ENCODE measurements around the gene NFATC2IP. TPM values are rescaled to one million over a fixed set of nuclear protein-coding genes. Genes with fewer than 3 reads are reported as not detected.
"Not testable (repeated sequence)": the region's sequence is repeated elsewhere in the genome, so short reads cannot be mapped to it uniquely, and the experiment has no call there.

The NFATC2IP gene
- total RNA-seq, 1 experiment from 2014 or later: 91.0 TPM

DNA sequence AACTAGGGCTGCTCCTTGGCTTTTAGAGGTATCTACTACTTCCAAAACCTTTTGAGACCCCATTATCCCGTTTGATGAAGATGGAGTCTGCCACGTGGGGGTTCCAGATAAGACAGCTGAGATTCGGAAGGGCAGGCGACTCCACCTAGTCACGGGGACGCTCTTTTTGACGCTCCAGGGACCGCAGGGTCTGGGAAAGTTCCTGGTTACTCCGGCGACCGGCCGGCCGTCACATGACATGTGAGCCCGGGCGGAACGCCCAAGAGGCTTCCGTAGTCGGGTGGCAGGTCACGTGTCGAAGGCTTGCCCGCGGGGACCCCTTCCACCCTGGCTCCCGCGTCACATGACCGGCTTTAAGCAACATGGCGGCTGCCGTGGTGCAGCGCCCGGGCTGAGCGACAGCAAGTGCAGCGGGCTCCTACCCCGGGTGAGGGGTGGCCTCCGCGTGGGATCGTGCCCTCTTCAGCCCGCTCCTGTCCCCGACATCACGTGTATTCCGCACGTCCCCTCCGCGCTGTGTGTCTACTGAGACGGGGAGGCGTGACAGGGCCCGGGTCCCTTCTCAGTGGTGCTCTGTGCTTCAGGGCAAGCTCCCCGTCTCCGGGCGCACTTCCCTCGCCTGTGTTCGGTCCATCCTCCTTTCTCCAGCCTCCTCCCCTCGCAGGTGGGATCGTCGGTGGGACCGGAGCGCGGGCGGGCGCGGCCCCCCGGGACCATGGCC lies 23.9 kb downstream of the NFATC2IP start, which contains the start of gene SPNS1:
SPNS1 (plus strand) TSS at position 342 of the 721 bp plus-strand sequence; CDS start at position 716, 374 bp downstream.
- no peaks in the 10 kb centered on the region for H3K9me3 Mint-ChIP-seq (ENCODE audit: low read depth, unreplicated experiment)
- CTCF ChIA-PET: interaction anchor here (0.8 kb wide), 1 partner anchor 845 kb away, joined by 8 read pairs; no protein-coding TSS in a partner anchor
- intact Hi-C loops (cut with micrococcal nuclease; ENCODE audit: unreplicated experiment): no loop called here
- TF ChIP-seq, protein P1, sequence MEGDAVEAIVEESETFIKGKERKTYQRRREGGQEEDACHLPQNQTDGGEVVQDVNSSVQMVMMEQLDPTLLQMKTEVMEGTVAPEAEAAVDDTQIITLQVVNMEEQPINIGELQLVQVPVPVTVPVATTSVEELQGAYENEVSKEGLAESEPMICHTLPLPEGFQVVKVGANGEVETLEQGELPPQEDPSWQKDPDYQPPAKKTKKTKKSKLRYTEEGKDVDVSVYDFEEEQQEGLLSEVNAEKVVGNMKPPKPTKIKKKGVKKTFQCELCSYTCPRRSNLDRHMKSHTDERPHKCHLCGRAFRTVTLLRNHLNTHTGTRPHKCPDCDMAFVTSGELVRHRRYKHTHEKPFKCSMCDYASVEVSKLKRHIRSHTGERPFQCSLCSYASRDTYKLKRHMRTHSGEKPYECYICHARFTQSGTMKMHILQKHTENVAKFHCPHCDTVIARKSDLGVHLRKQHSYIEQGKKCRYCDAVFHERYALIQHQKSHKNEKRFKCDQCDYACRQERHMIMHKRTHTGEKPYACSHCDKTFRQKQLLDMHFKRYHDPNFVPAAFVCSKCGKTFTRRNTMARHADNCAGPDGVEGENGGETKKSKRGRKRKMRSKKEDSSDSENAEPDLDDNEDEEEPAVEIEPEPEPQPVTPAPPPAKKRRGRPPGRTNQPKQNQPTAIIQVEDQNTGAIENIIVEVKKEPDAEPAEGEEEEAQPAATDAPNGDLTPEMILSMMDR (IDR thresholded peaks at IDR 0.05; ENCODE audit: unreplicated experiment): no peak
- peaks cover 24% of the 10 kb centered on the region for H3K4me1 Mint-ChIP-seq (ENCODE audit: low read depth, unreplicated experiment)
- DNase-seq: peak; percentile 99
- H3K36me3 Mint-ChIP-seq (ENCODE audit: insufficient read depth, unreplicated experiment): peaks cover 31% of the 10 kb centered on the region
- peak within 1 kb of the TSS; percentile 99 for H3K27ac Mint-ChIP-seq (ENCODE audit: unreplicated experiment)
- no peaks in the 10 kb centered on the region for H3K27me3 Mint-ChIP-seq (ENCODE audit: unreplicated experiment)
- no TSS peak for BruUV-seq (replicated peaks)
- peak within 1 kb of the TSS; percentile 99 for H3K4me3 Mint-ChIP-seq (ENCODE audit: low read depth, unreplicated experiment)

DNA sequence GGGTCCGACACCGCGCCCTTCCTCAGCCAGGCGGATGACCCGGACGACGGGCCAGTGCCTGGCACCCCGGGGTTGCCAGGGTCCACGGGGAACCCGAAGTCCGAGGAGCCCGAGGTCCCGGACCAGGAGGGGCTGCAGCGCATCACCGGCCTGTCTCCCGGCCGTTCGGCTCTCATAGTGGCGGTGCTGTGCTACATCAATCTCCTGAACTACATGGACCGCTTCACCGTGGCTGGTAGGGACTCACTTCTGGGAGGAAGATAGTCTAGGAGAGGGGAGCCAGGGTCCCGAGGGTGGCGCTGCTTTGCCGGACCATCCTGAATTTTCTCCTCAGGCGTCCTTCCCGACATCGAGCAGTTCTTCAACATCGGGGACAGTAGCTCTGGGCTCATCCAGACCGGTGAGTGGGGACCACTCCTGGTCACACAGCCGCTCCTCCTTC lies 24.4 kb downstream of the NFATC2IP start:
- Mint-ChIP-seq H3K27ac (ENCODE audit: unreplicated experiment) (peak overlapping the region; percentile 99), H3K9me3 (ENCODE audit: low read depth, unreplicated experiment) (no peaks in the 10 kb centered on the region), H3K4me1 (ENCODE audit: low read depth, unreplicated experiment) (peaks cover 24% of the 10 kb centered on the region), H3K4me3 (ENCODE audit: low read depth, unreplicated experiment) (peak overlapping the region; percentile 99), H3K27me3 (ENCODE audit: unreplicated experiment) (no peaks in the 10 kb centered on the region), H3K36me3 (ENCODE audit: insufficient read depth, unreplicated experiment) (peaks cover 31% of the 10 kb centered on the region)
- DNase-seq: no peak
- intact Hi-C loops (cut with micrococcal nuclease; ENCODE audit: unreplicated experiment): no loop called here
- TF ChIP-seq, protein P1 (IDR thresholded peaks at IDR 0.05; ENCODE audit: unreplicated experiment): no peak
- BruUV-seq (replicated peaks): no TSS peak
- CTCF ChIA-PET: interaction anchor here (0.6 kb wide), 1 partner anchor 100 kb away, joined by 5 read pairs; no protein-coding TSS in a partner anchor

DNA sequence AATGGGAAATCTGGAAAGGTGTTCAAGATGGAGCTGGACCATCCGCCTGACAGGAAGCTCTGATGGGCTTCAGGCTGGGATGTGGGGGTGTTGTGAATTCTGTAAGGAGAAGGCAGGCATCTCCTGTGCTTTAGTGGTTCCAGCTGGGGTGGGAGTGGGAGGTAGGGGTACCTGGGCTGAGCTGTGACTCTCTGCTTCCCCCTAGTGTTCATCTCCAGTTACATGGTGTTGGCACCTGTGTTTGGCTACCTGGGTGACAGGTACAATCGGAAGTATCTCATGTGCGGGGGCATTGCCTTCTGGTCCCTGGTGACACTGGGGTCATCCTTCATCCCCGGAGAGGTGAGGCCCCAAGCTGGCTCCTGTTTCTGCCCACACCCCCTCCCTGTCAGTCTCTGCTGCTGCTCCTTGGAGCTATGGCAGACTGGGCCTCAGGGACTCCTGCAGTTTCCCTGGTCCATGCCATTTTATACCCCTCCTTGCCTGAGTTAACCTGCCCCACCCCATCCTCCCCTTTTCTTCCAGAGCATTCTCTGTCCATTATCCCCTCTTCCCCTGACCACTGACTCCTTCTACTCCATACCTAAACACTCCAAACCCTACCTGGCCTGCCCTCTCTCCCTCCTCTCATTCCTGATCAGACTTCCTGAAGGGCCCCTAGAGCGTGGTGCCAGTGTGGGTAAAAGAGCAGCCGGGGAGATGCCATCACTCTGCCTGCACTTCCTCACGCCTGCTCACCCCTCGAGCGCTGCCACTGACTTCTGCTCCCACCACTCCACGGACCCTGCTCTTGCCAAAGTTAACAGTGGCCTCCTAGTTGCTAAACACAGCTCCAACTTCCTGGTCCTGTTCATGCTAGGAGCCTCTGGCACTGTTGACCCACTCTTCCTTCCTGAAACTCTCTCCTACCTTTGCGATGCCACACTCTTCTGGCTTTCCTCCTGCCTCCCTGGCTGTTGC lies 27.2 kb downstream of the NFATC2IP start:
- DNase-seq: peak; percentile 51
- intact Hi-C loops (cut with micrococcal nuclease; ENCODE audit: unreplicated experiment): no loop called here
- CTCF ChIA-PET: interaction anchor here (0.5 to 1.3 kb wide), 3 partner anchors 33 to 46 kb away, joined by 3 to 5 read pairs (median 3); partner anchors contain the start of gene CD19
- no peak overlapping the region for H3K27ac Mint-ChIP-seq (ENCODE audit: unreplicated experiment)
- no peaks in the 10 kb centered on the region for H3K9me3 Mint-ChIP-seq (ENCODE audit: low read depth, unreplicated experiment)
- BruUV-seq (replicated peaks): no TSS peak
- H3K4me1 Mint-ChIP-seq (ENCODE audit: low read depth, unreplicated experiment): peaks cover 24% of the 10 kb centered on the region
- no peaks in the 10 kb centered on the region for H3K27me3 Mint-ChIP-seq (ENCODE audit: unreplicated experiment)
- H3K36me3 Mint-ChIP-seq (ENCODE audit: insufficient read depth, unreplicated experiment): peaks cover 31% of the 10 kb centered on the region
- no peak overlapping the region for H3K4me3 Mint-ChIP-seq (ENCODE audit: low read depth, unreplicated experiment)
- TF ChIP-seq, protein P1 (IDR thresholded peaks at IDR 0.05; ENCODE audit: unreplicated experiment): peak; percentile 87

DNA sequence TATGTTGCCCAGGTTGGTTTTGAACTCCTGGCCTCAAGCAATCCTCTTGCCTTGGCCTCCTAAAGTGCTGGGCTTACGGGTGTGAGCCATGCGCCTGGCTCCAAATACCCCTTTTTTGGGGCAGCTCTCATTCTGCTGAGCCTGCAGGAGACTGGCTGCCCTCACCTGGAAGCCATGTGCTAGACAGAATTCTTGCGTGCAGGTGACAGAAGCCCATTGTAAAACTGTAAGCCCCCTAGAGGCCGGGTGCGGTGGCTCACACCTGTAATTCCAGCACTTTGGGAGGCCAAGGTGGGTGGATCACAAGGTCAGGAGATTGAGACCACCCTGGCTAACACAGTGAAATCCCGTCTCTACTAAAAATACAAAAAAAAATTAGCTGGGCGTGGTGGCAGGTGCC lies 29.6 kb downstream of the NFATC2IP start:
- intact Hi-C loops (cut with micrococcal nuclease; ENCODE audit: unreplicated experiment); H3K27ac Mint-ChIP-seq (ENCODE audit: unreplicated experiment); BruUV-seq (replicated peaks); CTCF ChIA-PET; H3K9me3 Mint-ChIP-seq (ENCODE audit: low read depth, unreplicated experiment); H3K27me3 Mint-ChIP-seq (ENCODE audit: unreplicated experiment); H3K4me3 Mint-ChIP-seq (ENCODE audit: low read depth, unreplicated experiment): not testable (repeated sequence)
- peaks cover 11% of the 10 kb centered on the region for H3K4me1 Mint-ChIP-seq (ENCODE audit: low read depth, unreplicated experiment)
- H3K36me3 Mint-ChIP-seq (ENCODE audit: insufficient read depth, unreplicated experiment): peaks cover 20% of the 10 kb centered on the region
- DNase-seq: peak; percentile 15

Data from Calu3 (cell line).